Colon (tissue), 2 donors: ENCODE data around the gene AREG.

Experiments used
- FAIRE-seq: peaks from 2 replicates; lab custom pipeline; 2012; peaks lifted over from hg19 to GRCh38; lab: Jason Lieb, UNC
- donor health status: control.
- donor health status: control.

AREG gene

DNA sequence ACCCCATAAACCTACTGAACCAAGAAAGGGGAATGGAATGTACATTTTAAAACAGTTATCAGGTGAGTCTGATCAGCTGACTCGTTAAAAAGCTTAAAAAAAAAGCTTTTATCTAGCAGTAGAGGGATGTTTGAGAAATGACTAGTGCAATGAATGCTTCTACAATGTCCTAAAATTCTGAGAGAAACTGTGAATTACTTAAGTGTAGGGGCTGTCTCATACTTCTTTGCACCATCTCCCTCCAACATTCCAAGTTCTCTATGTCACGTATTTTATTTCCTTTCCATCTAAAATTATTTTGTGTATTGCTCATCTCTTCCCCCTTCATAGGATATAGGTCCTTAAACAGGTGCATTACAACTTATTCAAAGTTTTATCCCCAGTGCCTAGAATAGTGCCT, 11.9 kb upstream of the AREG start:
- FAIRE-seq: no peak

- FAIRE-seq: no peak
Measured at GRCh38 chr4:74433541-74434172, 11.3 kb upstream of the AREG start.

- no peak for FAIRE-seq
Measured at GRCh38 chr4:74435296-74435695, 9.6 kb upstream of the AREG start.

GRCh38 chr4:74437866-74438265, 7.1 kb upstream of the AREG start:
- FAIRE-seq: no peak

DNA sequence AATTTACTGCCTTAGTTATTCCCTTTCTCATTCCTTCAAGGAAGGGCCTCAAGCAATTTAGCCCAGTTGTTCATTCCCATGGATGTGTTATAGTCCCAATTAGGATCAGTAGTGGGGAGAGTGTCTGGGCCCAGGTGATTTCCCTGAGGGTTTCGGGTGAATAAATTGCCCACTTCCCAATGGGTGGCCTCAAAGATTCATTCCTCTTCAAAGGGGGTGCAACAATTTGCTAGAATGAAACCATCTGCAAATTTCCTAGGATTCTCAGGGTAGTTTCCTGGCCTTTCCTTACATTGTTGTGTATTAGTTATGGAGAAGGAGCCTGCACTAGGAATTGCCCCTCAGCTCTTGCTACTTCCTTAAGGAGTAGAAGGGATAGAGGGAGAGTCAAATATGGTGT, 6.3 kb upstream of the AREG start:
- no peak for FAIRE-seq

GRCh38 chr4:74439952-74440351, 5.0 kb upstream of the AREG start:
- FAIRE-seq: no peak

GRCh38 chr4:74440356-74440755, 4.6 kb upstream of the AREG start:
- FAIRE-seq: no peak

DNA sequence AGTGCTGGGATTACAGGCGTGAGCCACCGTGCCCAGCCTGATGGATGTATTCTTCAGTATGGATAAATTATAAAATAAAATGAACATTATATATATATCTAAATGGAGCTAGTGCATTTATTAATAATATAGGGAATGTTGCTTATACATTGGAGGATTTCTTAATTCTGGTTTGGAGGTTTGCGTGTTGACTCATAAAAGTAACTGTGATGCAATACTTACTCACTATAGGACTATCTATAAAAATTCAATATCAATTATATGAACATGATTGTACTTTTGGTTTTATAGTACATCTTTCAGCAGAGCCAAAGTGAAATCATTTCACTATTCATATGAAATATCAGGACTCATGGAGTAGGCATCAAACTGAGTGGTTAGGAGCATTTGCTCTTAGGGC, 3.2 kb upstream of the AREG start:
- FAIRE-seq: no peak

GRCh38 chr4:74446193-74446868, 1.4 kb downstream of the AREG start:
- FAIRE-seq: no peak

DNA sequence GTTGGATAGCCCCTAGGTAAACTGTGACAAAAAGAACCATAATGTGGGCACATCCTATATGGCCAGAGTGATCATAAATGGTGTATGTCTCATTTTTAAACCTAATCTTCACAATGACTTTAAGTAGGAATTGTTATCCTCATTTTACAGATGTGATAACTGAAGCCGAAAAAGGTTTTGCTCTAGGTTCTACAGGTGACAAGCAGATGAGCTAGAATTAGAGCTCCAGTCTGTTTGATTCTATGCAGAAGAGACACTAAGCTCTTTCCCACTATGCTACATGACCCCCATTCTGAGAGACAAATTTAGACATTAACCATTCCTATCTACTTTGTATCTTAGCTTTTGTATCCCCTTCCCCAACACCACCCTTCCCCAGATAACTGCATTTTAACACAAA, 2.0 kb downstream of the AREG start:
- FAIRE-seq: no peak

- FAIRE-seq: no peak
Measured at GRCh38 chr4:74447636-74448233, 2.8 kb downstream of the AREG start.

DNA sequence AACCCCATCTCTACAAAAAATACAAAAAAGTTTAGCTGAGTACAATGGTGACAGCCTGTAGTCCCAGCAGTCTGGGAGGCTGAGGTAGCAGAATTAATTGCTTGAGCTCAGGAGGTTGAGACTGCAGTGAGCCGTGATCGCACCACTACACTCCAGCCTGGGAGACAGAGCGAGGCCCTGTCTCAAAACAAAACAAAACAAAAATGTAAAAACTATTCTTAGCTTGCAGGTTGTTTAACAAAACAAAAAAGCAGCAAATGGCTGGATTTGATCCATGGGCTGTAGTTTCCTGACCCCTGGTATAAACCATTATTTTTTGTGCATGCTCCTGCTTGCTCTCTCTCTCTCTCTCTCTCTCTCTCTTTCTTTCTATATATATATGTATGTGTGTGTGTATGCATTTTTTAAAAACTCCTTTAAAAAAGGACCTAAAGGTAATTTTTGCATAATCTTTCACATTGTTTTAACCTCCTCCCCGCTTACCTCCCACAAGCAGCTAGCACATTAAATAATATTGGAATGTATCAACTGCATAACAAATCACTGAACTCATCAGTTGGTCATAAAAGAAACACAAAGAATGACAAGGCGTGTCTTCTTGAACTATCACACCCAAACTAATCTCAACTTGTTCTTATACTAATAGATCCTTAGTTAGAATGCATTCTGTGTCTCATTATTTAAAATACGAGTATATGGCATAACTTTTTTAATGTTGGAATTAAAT, 4.8 kb downstream of the AREG start:
- no peak for FAIRE-seq

GRCh38 chr4:74450298-74450683, 5.4 kb downstream of the AREG start:
- peak; percentile 78 for FAIRE-seq

- no peak for FAIRE-seq
Measured at GRCh38 chr4:74451214-74451661, 6.3 kb downstream of the AREG start.

GRCh38 chr4:74453037-74453635, 8.2 kb downstream of the AREG start:
- FAIRE-seq: no peak

DNA sequence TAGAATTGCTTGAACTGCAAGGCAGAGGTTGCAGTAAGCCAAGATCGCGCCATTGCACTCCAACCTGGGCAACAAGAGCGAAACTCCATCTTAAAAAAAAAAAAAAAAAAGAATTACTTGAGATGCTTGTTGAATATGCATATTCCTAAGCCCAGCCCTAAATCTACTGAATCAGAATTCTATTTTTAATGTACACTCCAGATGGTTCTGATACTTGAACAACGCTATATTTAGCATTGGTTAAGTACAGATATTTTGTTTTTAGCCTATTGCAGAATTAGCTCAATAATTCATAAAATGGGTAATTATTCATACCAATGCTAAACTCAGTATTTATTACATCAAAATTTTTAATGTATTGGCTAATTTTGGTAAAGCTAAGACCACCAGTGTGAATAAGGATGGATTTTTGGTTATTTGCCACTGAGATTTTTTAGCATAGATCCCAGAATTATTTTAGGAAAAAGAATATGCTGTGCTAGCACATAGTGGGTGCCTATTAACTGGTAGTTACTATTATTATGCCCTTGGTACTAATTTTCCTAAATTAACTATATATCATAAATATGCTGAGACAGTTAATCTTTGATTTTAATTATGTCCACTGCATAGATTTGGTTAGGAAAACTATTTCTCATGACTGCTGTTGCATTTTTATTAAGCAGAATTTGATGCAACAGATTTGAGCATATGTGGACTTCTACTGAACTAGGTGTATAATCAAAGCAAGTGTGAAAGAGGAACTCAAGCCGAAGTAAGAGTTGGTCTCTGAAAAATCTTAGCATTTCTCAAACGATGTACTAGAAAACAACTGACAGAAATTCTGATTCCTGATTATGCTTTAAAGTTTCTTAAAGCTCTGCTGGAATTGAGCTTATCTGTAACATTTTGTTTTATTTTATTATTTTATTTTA, 9.2 kb downstream of the AREG start:
- FAIRE-seq: no peak

- FAIRE-seq: no peak
Measured at GRCh38 chr4:74455361-74456055, 10.6 kb downstream of the AREG start.

GRCh38 chr4:74456056-74456744, 11.3 kb downstream of the AREG start:
- no peak for FAIRE-seq

DNA sequence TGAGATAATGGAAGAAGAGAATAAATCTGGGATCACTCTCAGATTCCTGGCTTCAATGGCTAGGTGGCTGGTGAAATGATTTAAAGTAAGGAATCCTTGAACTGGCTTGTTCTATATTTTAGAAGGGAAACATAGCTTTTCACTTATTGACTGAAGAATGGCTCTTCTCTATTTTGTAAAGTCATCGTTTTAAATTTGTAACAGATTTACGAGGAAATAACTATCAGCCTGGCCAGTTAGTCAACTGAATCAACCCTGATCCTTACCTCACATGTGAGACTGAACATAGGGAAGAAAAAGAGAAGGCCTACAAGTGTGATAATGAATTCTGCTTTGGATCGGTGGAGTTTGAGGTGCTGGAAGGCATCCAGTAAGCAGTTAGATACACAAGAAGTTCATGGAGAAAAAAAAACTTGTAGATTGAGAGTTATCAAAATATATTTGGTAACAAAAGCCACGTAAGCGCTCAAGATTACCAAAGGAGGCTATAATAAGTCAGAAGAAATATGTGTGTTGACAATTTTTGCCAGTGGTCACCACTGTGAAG, 12.0 kb downstream of the AREG start:
- no peak for FAIRE-seq

DNA sequence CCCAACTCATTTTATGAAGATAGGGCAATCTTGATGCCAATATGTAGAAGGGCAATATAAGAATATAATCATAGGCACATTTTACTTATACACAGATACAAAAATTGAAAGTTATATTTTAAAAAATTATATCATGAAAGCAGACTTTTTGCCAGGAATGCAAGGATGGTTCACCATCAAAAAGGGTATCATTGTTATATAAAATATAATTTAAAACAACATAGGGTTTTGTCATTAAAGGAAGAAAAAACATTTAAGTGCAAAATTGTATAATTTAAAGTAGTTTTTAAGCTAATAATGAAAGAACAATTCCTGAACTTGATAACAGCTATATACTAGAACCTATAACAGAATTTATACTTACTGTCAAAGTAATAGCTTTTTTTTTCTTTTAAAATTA, 15.9 kb downstream of the AREG start:
- peak; percentile 47 for FAIRE-seq
